ENCODE data around the gene RBBP8NL. TPM values are rescaled to one million over a fixed set of nuclear protein-coding genes. Genes with fewer than 3 reads are reported as not detected.
A peak's percentile ranks its signal among the peaks of the same experiment; 100 is the strongest.

The RBBP8NL gene
- total and polyA plus RNA-seq, 2 experiments from 2014 or later: 0.10 to 1.1 TPM

- TF ChIP-seq REST (IDR thresholded peaks at IDR 0.05; ENCODE audit: unreplicated experiment): no peak
- no peak for TF ChIP-seq JUNB (IDR thresholded peaks at IDR 0.05; ENCODE audit: unreplicated experiment)
- no peak for TF ChIP-seq NANOG (IDR thresholded peaks at IDR 0.05; ENCODE audit: borderline replicate concordance)
- TF ChIP-seq CTCF (conservative IDR thresholded peaks at IDR 0.05; ENCODE audit: low read depth in 2 of 2): no peak
- TF ChIP-seq EZH2phosphoT487 (IDR thresholded peaks at IDR 0.05; ENCODE audit: unreplicated experiment): no peak
- TF ChIP-seq ETS1 (IDR thresholded peaks at IDR 0.05): no peak
- no peak for TF ChIP-seq ZNF331 (CRISPR knock-in tag; IDR thresholded peaks at IDR 0.05; ENCODE audit: low read depth)
- TF ChIP-seq CREB1 (CRISPR knock-in tag; IDR thresholded peaks at IDR 0.05; ENCODE audit: low read depth): no peak
Observed at GRCh38 chr20:62394248-62395245, 32.8 kb downstream of the RBBP8NL start (continued).

GRCh38 chr20:62393830-62394229 lies 33.5 kb downstream of the RBBP8NL start:
- H3K4me3 Mint-ChIP-seq: no peak overlapping the region
- H4K20me1 ChIP-seq (replicated peaks; ENCODE audit: insufficient read depth): peaks cover 4% of the 10 kb centered on the region; the same call in 1 of the 2 replicates
- no peak for DNase-seq (ENCODE audit: low spot score)
- H3K4me1 Mint-ChIP-seq: peaks cover 6% of the 10 kb centered on the region; the same call in 2 of the 3 replicates
- no peak overlapping the region for H2AFZ ChIP-seq
- 0 out of 2 replicates have a peak, but pooled peaks cover 2% of the 10 kb centered on the region for H3K36me3 ChIP-seq (ENCODE audit: insufficient read depth)
- no peaks in the 10 kb centered on the region; the same call in 1 of the 2 replicates for H3K79me2 ChIP-seq (replicated peaks; ENCODE audit: insufficient read depth)
- H3K27me3 Mint-ChIP-seq (ENCODE audit: insufficient read depth, low read depth, poor library complexity): peaks cover 23% of the 10 kb centered on the region
- ATAC-seq: no peak
- H3K9me3 Mint-ChIP-seq: peaks cover 4% of the 10 kb centered on the region; the same call in 2 of the 3 replicates
- peaks cover 20% of the 10 kb centered on the region for H3F3A ChIP-seq (replicated peaks; ENCODE audit: low read depth)
- H3K27ac ChIP-seq (ENCODE audit: low read depth): no peak overlapping the region
- peaks cover 27% of the 10 kb centered on the region for H3K36me3 Mint-ChIP-seq (ENCODE audit: low read depth)
- H3K9me2 ChIP-seq (ENCODE audit: insufficient read depth): no peaks in the 10 kb centered on the region
- H3K27ac Mint-ChIP-seq: no peak overlapping the region
- H3K4me3 ChIP-seq: no peak overlapping the region
- no peaks in the 10 kb centered on the region for H3K27me3 ChIP-seq (ENCODE audit: insufficient read depth)
- no peaks in the 10 kb centered on the region for H3K4me1 ChIP-seq (ENCODE audit: insufficient read depth)
- TF ChIP-seq EZH2 (IDR thresholded peaks at IDR 0.05; ENCODE audit: low read depth, unreplicated experiment) (no peak), CTCF (conservative IDR thresholded peaks at IDR 0.05; ENCODE audit: low read depth in 2 of 2) (0 out of 4 replicates have a peak, but pooled peaks of 1 of the 2 experiments have one; percentile 6), JUNB (IDR thresholded peaks at IDR 0.05; ENCODE audit: unreplicated experiment) (no peak), REST (IDR thresholded peaks at IDR 0.05; ENCODE audit: unreplicated experiment) (no peak)
- no peak overlapping the region for H3K4me2 ChIP-seq

Measured in GM23338 (cell line).